Kidney epithelial cell (primary cell): ENCODE measurements around the gene MSANTD3. TPM values are rescaled to one million over a fixed set of nuclear protein-coding genes. Genes with fewer than 3 reads are reported as not detected.

Experiments used
- DNase-seq: peaks from one replicate; pipeline ENCODE4 v3.0.0-alpha.2; 2010; ENCODE audit warnings: low read depth
- H3K27me3 ChIP-seq: 2 replicates; pipeline ENCODE4 v1.6.0; 2011; ENCODE audit warnings: low read length; ENCODE audit not compliant: control insufficient read depth, insufficient read depth
- H3K36me3 ChIP-seq: 2 replicates; pipeline ENCODE4 v1.5.1; 2011; ENCODE audit warnings: low read length; ENCODE audit not compliant: control insufficient read depth, insufficient read depth
- H3K4me3 ChIP-seq: 2 replicates; pipeline ENCODE4 v1.5.1; 2011; ENCODE audit warnings: low read depth, mild to moderate bottlenecking, control low read depth, low read length
- total RNA-seq: library from RNA; depleted of rRNA; stranded (reverse); fragments of >200 nt; gene quantifications from 2 replicates; pipeline ENCODE4 v1.2.3, GENCODE V29; 2015
- TF ChIP-seq, protein P1 (sequence below): IDR thresholded peaks from 2 replicates; pipeline ENCODE4 v1.5.1; 2011; ENCODE audit warnings: mild to moderate bottlenecking, moderate library complexity, low read length, control low read depth, inconsistent platforms; ENCODE audit not compliant: insufficient read depth, poor library complexity, severe bottlenecking

The MSANTD3 gene
- total RNA-seq, 1 donor from 2014 or later: 77.3 TPM

DNA sequence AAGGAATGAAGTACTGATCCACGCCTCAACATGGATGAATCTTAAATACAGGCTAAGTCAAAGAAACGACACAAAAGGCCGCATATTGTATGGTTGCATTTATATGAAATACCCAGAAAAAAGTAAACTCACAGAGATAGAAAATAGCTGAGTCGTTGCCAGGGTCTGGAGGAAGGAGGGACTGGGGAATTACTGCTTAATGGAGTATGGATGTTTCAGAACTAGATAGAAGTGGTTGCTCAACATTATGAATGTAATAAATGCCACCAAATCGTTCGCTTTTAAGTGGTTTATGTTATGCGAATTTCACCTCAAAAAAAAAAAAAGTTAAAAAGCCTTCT is 784 bp upstream of the MSANTD3 start:
- H3K4me3 ChIP-seq: peak overlapping the region; percentile 66
- no peaks in the 10 kb centered on the region for H3K27me3 ChIP-seq
- H3K36me3 ChIP-seq: no peaks in the 10 kb centered on the region
- no peak for DNase-seq
- TF ChIP-seq, protein P1, sequence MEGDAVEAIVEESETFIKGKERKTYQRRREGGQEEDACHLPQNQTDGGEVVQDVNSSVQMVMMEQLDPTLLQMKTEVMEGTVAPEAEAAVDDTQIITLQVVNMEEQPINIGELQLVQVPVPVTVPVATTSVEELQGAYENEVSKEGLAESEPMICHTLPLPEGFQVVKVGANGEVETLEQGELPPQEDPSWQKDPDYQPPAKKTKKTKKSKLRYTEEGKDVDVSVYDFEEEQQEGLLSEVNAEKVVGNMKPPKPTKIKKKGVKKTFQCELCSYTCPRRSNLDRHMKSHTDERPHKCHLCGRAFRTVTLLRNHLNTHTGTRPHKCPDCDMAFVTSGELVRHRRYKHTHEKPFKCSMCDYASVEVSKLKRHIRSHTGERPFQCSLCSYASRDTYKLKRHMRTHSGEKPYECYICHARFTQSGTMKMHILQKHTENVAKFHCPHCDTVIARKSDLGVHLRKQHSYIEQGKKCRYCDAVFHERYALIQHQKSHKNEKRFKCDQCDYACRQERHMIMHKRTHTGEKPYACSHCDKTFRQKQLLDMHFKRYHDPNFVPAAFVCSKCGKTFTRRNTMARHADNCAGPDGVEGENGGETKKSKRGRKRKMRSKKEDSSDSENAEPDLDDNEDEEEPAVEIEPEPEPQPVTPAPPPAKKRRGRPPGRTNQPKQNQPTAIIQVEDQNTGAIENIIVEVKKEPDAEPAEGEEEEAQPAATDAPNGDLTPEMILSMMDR: no peak

DNA sequence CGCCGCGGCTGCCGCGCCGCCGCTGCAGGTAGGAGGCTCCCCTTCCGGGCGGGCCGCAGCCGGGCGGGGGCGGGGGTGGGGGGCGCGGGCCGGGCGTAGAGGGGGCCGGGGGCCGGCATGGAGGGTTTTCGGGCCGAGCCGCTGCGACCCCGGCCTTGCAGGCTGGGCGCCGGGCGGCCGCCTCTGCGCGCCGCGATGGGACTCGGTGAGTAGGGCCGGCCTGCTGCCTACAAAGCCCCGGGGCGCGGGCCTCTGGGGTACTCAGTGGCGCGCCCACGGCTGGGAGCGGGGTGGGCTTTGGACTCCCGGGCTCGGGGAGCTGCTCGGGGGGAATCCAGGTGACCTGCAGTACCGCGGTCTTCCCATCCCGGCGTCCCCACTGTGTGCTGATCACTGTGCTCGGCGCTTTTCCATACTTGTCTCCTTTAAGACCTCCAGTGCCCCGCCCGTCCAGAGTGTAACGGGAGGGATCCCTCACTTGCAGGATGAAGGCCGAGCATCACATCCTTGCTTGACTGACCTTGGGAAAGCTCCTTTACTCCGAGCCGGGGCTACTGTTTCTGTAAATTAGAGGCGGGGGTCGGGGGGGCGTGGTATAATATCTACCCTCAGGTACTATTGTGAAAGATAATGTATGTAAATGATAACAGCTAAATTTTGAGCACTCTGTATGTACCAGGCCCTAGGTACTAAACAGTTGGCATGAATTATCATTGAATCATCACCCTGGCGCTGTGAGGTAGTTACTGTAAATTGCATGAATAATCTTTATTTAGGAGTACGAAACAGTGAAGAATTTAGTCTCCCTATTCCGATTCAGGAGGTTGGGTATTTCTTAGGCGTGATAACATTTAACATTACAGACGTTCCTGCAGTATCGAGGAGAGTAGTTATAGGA is 672 bp downstream of the MSANTD3 start:
- H3K4me3 ChIP-seq: peak overlapping the region; percentile 67
- DNase-seq: no peak
- no peaks in the 10 kb centered on the region for H3K36me3 ChIP-seq
- no peaks in the 10 kb centered on the region for H3K27me3 ChIP-seq
- TF ChIP-seq, protein P1: no peak

DNA sequence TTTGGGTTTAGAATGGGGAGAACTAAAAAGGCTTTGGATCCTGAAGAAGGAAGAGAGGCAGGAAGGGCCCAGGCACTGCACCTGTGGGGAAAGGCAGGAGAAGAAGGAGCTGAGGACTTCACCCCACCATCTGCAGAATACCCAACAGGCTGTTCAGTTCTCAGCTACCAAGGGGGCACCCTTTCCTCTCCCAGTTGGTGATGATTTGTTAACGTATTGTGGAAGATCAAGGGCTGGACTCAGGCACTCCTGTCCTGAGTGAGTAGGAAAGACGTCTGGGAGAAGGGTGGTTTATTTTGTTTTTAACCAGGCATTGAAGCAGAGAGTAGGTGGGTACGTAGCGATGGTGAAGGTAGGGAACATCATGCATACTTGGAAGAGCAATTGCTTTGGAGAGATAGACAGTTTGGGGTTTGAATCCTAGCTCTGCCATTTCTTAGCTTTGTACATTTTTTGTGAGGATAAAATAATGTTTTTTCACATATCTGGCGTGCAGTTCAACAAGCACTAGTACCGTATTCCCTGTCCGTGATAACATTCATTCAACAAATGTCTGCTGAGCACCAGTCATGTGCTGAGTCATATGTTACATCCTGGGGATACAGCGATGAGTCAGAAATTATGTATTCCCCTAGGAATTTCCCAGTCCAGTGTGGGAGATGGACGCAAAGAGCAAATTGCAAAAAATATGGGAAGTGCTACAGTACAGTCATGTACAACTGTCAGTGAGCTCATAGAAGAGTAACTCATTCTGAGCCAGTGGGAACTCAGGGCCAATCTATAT is 2.1 kb downstream of the MSANTD3 start:
- TF ChIP-seq, protein P1: no peak
- DNase-seq: peak; percentile 99
- Histone ChIP-seq H3K4me3 (peak overlapping the region; percentile 67), H3K27me3 (no peaks in the 10 kb centered on the region), H3K36me3 (no peaks in the 10 kb centered on the region)

DNA sequence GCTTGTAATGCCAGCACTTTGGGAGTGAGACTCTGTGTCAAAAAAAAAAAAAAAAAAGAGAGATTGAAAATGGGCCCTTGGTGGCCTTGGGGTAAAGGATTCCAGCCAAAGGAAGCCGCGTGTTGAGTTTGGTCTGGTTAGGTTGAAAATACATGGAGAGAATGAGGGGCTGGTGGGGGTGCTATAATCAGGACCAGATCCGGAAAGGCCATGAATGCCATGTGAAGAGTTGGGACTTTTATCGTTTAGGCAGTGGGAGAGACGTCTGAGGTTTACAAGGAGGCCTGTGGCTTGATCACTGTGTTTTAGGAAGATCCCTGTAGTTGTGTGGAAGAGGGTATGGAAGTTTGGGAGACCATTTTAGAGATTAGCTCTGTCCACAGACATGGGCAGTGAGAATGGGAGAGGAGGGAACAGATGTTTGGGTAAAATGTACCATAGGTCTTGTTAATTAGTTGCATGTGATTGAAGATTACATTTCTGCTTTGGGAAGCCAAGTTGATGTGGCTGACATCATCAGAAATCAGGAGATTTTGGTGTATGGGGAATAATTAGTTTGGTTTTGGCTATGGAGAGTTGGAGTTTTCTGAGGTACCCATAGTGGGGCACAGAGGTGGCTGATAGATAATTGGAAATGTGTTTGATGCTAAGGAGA is 3.5 kb downstream of the MSANTD3 start:
- no peaks in the 10 kb centered on the region for H3K36me3 ChIP-seq
- no peak overlapping the region for H3K4me3 ChIP-seq
- DNase-seq: no peak
- TF ChIP-seq, protein P1: no peak
- H3K27me3 ChIP-seq: no peaks in the 10 kb centered on the region

DNA sequence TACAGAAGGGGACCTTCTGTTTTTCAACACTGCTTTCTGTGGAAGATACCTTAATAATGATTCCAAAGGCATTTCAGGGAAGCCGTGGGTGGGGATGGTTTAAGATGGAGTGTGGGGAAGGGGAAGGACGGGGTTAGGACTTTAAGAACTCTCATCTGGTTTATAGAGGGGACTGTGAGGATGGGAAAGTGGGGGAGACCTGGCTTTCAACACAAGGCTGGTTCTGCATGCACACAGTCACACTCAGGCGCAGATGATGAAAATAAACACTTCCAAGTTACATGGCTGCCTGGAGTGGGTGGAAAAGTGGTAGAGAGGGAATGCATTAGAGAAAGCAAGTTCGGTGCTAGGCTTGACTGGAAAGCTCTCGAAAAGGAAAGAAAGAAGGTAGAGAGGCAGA is 4.9 kb downstream of the MSANTD3 start:
- no peaks in the 10 kb centered on the region for H3K27me3 ChIP-seq
- H3K36me3 ChIP-seq: no peaks in the 10 kb centered on the region
- H3K4me3 ChIP-seq: no peak overlapping the region
- DNase-seq: no peak
- TF ChIP-seq, protein P1: no peak
